ENCODE results near the gene DGCR2.

DNA sequence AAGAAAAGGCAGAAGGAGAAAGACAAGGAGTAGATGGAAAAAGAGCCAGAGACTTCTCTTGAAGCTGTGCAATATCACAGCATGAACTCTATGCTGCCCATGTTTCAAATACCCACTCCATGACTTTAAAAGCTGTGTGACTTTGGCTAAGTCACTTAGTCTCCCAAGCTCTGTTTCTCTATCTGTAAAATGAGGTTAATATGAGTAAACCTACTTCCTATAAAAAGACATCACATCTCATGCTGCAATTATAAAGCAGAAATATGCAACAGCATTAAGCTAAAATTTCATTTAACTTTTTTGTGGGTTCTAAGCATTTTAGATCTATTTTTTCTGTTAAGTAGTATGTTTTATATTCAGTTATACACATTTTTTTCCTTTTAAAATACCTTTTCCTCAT, 11.6 kb downstream of the DGCR2 start:
- TF ChIP-seq, protein P1, sequence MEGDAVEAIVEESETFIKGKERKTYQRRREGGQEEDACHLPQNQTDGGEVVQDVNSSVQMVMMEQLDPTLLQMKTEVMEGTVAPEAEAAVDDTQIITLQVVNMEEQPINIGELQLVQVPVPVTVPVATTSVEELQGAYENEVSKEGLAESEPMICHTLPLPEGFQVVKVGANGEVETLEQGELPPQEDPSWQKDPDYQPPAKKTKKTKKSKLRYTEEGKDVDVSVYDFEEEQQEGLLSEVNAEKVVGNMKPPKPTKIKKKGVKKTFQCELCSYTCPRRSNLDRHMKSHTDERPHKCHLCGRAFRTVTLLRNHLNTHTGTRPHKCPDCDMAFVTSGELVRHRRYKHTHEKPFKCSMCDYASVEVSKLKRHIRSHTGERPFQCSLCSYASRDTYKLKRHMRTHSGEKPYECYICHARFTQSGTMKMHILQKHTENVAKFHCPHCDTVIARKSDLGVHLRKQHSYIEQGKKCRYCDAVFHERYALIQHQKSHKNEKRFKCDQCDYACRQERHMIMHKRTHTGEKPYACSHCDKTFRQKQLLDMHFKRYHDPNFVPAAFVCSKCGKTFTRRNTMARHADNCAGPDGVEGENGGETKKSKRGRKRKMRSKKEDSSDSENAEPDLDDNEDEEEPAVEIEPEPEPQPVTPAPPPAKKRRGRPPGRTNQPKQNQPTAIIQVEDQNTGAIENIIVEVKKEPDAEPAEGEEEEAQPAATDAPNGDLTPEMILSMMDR (optimal IDR thresholded peaks at IDR 0.05 in 1 of 3, IDR thresholded peaks at IDR 0.05 in 1 of 3, conservative IDR thresholded peaks at IDR 0.05 in 1 of 3; ENCODE audit: extremely low read depth in 1 of 3, insufficient read depth in 2 of 3, low read length in 3 of 3) = no peak
- no peak for TF ChIP-seq EZH2 (IDR thresholded peaks at IDR 0.05; ENCODE audit: low read length)
